22Rv1 (cell line): Measurements from ENCODE around the gene GNAI1.

Experiments
- H3K27ac ChIP-seq: fragments of 450-650 bp; 2 replicates; pipeline ENCODE4 v1.5.1; 2017
- CTCF ChIP-seq: fragments of 450-650 bp; IDR thresholded peaks from 2 replicates; pipeline ENCODE4 v1.5.1; 2017; ENCODE audit warnings: mild to moderate bottlenecking
- ZFX ChIP-seq: fragments of 450-650 bp; IDR thresholded peaks from 2 replicates; pipeline ENCODE4 v1.6.1; 2017; ENCODE audit warnings: antibody characterized with exemption, borderline replicate concordance

The GNAI1 gene

DNA sequence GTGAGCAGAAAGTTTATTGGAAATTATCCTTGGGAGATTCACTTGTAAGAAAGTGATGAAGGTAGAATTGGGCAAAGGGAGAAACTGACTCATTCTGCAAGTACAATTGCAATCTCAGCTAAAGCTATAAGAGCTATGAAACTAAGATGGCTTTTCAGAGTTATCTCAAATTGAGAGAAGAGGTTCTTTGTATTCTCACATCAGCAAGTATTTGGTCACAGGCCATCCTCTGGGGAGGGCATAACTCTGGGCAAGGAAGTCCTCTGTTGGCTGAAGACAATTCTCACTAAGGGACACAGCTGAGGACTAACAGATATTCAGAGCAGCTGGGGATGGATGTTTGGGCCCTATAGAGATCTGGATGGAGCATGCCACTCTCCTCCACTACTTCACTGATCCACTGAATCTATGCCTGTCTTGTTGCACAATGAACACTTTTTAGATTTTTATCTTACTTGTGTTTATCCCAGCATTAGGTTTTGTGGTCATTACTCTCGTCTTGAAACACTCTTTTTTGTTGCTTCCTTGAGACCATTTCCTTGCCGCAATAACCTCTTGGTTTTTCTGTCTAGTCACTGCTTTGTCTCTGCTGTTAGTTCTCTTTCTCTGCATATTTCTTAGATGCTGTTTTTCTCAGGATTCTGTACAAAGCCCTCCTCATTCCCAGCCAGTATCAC is 115.1 kb downstream of the GNAI1 start:
- TF ChIP-seq CTCF: no peak
- no peak for TF ChIP-seq ZFX
- H3K27ac ChIP-seq: no peak overlapping the region

GRCh38 chr7:80253237-80253636 is 118.6 kb downstream of the GNAI1 start:
- TF ChIP-seq CTCF: no peak
- TF ChIP-seq ZFX: no peak
- H3K27ac ChIP-seq: no peak overlapping the region

GRCh38 chr7:80253653-80254052 is 119.0 kb downstream of the GNAI1 start:
- TF ChIP-seq CTCF (no peak), ZFX (no peak)

GRCh38 chr7:80255656-80256055 is 121.0 kb downstream of the GNAI1 start:
- H3K27ac ChIP-seq: no peak overlapping the region
- TF ChIP-seq CTCF (no peak), ZFX (no peak)

More at GRCh38 chr7:80253653-80254052, 119.0 kb downstream of the GNAI1 start:
- no peak overlapping the region for H3K27ac ChIP-seq

- no peak overlapping the region for H3K27ac ChIP-seq
- TF ChIP-seq CTCF: no peak
- TF ChIP-seq ZFX: no peak
These were observed 123.1 kb downstream of the GNAI1 start for GRCh38 chr7:80257756-80258155.

- no peak overlapping the region for H3K27ac ChIP-seq
- TF ChIP-seq CTCF (no peak), ZFX (no peak)
These were observed 126.0 kb downstream of the GNAI1 start for GRCh38 chr7:80260606-80261005.

GRCh38 chr7:80263333-80263732 is 128.7 kb downstream of the GNAI1 start:
- TF ChIP-seq CTCF (no peak), ZFX (no peak)
- H3K27ac ChIP-seq: no peak overlapping the region
